RWPE1 (cell line): ENCODE results near the gene TMLHE.
"Not testable (repeated sequence)": the region's sequence is repeated elsewhere in the genome, so short reads cannot be mapped to it uniquely, and the experiment has no call there.

Source experiments
- CTCF ChIA-PET: fragments of 350-600 bp; sonication (Branson Sonifier 250); formaldehyde crosslinking; extraction: SDS; loops from one replicate; lab custom pipeline; 2021; lab: Yijun Ruan, JAX
- POLR2A ChIA-PET: fragments of 400-600 bp; formaldehyde crosslinking; extraction: SDS; loops from one replicate; lab custom pipeline; 2020; ENCODE audit warnings: antibody characterized with exemption; ENCODE audit not compliant: low non-redundant PET; lab: Yijun Ruan, JAX
- DNase-seq: peaks from one replicate; pipeline ENCODE4 v3.0.0; 2012; ENCODE audit warnings: low spot score
- H3K27ac ChIP-seq: fragments of 450-650 bp; 2 replicates; pipeline ENCODE4 v1.5.1; 2017
- CTCF ChIP-seq: fragments of 450-650 bp; conservative IDR thresholded peaks from 2 replicates; pipeline ENCODE4 v1.5.1; 2017; ENCODE audit warnings: low read depth, mild to moderate bottlenecking

The TMLHE gene

DNA sequence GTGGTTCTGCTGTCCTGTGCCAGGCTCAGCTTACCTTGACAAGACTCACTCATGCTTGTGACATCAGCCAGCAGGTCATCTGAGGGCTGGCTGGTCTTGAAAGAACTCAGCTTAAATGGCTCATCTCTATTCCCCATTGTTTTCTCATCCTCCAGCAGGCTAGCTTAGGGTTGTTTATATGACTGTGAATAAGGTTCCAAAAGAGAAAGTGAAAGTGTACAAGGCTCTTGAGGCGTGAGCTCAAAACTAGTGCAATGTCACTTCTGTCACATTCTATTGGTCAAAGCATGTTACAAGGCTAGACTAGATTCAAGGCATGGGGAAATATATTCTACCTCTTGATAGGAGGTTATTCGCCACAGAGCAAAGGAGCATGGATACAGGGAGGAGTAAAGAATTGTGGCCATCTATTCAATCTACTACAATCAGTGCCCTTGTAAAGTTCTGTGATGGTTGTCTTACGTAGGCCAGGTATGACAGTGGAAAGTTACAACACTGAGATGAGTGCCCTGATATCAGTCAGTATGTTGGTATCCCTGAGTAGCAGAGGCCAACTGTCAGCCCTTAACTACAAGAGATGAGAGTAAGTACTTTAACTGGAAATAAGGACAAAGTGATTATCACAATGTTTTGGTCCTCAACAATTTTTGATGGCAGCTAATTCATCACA lies 19.8 kb upstream of the TMLHE start:
- TF ChIP-seq CTCF, result no peak
- CTCF ChIA-PET, result no interaction called here
- H3K27ac ChIP-seq, result no peak overlapping the region
- no peak for DNase-seq
- POLR2A ChIA-PET, result no interaction called here

- POLR2A ChIA-PET, H3K27ac ChIP-seq, CTCF ChIA-PET, DNase-seq: not testable (repeated sequence)
Observed at GRCh38 chrX:155620110-155620509, 7.4 kb upstream of the TMLHE start.

GRCh38 chrX:155615938-155616337 lies 3.2 kb upstream of the TMLHE start:
- CTCF ChIA-PET, result no interaction called here
- DNase-seq, result no peak
- TF ChIP-seq CTCF, result no peak
- POLR2A ChIA-PET, result no interaction called here
- no peak overlapping the region for H3K27ac ChIP-seq

DNA sequence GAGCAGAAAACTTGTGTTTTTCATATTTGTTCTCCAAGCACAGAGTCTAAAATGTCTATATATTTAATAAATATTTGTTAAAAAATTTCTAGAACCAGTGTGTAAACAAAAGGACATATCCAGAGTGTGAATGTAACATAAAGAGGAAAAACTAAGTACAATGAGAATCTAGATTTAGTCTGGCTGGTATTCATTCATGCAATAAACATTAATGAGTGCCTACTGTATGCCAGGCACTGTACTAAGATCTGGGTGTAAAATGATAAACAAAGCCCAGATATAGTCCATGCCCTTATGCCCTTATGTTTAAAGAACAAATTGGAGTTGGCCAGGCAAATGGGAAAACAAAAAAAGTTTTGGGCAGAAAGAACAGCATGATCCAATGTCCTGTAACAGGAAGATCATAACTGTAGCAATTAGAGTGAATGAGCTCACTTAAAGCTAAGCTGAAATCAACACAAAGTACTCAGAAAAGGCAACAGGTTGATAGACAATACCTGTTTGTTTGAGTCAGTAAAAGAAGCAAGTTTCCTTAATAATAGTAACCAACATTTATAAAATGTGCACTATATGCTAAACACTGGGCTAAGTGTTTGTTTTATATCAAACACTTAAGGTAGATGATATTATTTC lies 1.3 kb upstream of the TMLHE start:
- ChIA-PET POLR2A (no interaction called here), CTCF (no interaction called here)
- H3K27ac ChIP-seq, result no peak overlapping the region
- TF ChIP-seq CTCF, result no peak
- no peak for DNase-seq

DNA sequence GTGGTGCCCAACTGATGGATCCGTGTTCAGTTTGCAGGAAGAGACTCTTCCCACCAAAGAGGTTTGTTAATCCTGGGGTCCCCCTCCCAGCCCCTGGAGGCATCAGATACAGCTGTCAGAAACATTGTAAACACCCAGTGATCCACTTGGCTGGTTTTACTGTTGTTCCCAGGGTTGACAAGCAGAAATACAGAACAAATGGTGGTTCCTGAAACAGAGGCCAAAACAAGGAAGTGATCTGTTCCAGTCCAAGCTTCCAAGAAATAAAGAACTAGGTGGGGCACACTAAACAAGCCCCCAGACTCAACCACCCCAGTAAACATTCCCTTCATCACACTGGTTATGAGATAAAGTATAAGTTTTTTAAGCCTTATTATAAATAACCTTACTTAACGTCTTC lies 1.4 kb downstream of the TMLHE start:
- no peak for DNase-seq
- TF ChIP-seq CTCF, result no peak
- ChIA-PET CTCF (no interaction called here), POLR2A (no interaction called here)
- H3K27ac ChIP-seq, result no peak overlapping the region

DNA sequence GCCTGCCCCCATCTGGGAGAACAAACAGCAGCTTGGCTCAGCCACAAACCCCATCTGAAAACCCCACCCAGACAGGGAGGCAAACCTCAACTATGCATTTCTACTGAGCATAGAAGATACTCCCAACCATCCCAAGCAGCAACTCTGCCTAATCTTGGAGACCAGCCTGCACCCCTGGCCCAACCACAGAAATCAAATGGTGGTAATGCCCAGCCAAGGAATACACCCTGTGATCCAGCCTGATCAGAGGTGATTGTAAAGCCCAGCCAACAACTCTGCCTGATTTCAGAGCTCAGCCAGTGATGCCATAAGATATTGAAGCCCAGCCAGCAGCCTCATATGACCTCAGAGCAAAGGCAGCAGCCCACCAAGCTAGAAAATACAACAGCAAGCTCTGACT lies 19.8 kb downstream of the TMLHE start:
- no peak overlapping the region for H3K27ac ChIP-seq
- TF ChIP-seq CTCF, result no peak
- ChIA-PET CTCF (no interaction called here), POLR2A (no interaction called here)
- DNase-seq, result no peak

DNA sequence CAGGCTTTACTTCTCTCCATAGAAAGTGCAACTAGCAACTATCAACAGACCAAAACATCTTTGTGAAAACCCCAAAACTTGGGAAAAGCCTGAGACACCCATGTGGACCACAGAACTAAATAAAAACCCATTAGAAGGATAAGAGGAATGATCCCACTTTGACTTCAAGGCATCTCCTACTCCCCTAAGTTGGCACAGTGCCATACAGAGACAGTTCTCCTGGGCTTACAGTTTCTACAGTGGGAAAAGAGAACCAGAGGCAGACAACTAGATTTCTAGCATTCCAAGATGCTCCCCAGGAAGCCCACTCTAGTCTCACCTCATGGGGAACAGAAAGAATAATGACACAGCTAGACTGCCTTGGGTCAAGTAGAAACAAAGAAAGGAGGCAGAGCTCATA lies 20.4 kb downstream of the TMLHE start:
- H3K27ac ChIP-seq, result no peak overlapping the region
- no peak for TF ChIP-seq CTCF
- POLR2A ChIA-PET, result no interaction called here
- no peak for DNase-seq
- CTCF ChIA-PET, result no interaction called here
